Pancreas (tissue), 10 donors: ENCODE measurements around the gene CTCF. TPM values are rescaled to one million over a fixed set of nuclear protein-coding genes. Genes with fewer than 3 reads are reported as not detected.

ENCODE experiments used
- ATAC-seq, 4 donors: fragments of 200-7000 bp; cut with Tn5 transposase; one replicate each; pipeline versions ENCODE4 v1.8.0 to v1.9.1; 2020; ENCODE audit warnings: mild to moderate bottlenecking in 4 of 4, moderate library complexity in 4 of 4
- DNase-seq, 6 donors: peaks; one replicate each; pipeline ENCODE4 v3.0.0-alpha.2; 2020
- FAIRE-seq: peaks from 2 replicates; lab custom pipeline; 2012; peaks lifted over from hg19 to GRCh38; lab: Jason Lieb, UNC
- H3K27ac ChIP-seq, 4 donors: fragments of 200-600 bp; sonication (generic); 1 replicate in 3 of 4; 2 replicates in 1 of 4; pipeline versions ENCODE4 v1.5.0 to v1.8.0; 2020
- H3K27me3 ChIP-seq, 4 donors: fragments of 200-600 bp; one replicate each; pipeline ENCODE4 v1.8.0; 2021
- H3K36me3 ChIP-seq, 3 donors: fragments of 200-600 bp; sonication (generic) in 1 of 3; one replicate each; pipeline versions ENCODE4 v1.5.0 to v1.8.0; 2020 to 2021
- H3K4me1 ChIP-seq, 3 donors: fragments of 200-600 bp; one replicate each; pipeline ENCODE4 v1.8.0; 2021
- H3K4me3 ChIP-seq, 4 donors: fragments of 200-600 bp; sonication (generic) in 2 of 4; one replicate each; pipeline versions ENCODE4 v1.5.0 to v1.8.0; 2020 to 2021
- H3K9me3 ChIP-seq, 4 donors: fragments of 200-600 bp; one replicate each; pipeline ENCODE4 v1.8.0; 2021
- WGBS, 2 donors: extraction: QIAGEN DNeasy Blood & Tissue Kit; methylation state at CpG; one replicate each; pipeline ENCODE4 v1.1.7; 2013; 5-methylcytosine and 5-hydroxymethylcytosine counted together
- intact Hi-C, 3 donors: fragments of 100-400 bp; cut with DNase I; formaldehyde crosslinking; loops; one replicate each; pipeline versions ENCODE4 v1.11.1 to v1.14.2; 2022
- polyA plus RNA-seq, 2 donors: library from polyadenylated mRNA; stranded (reverse); fragments of 200-250 nt; gene quantifications; one replicate each; pipeline ENCODE4 v1.2.3, GENCODE V29; 2013
- total RNA-seq, 6 donors: library from RNA; stranded (reverse); fragmentation: NEBNext Ultra II Directional in 4 of 6; extraction: Animal tissue kit (Norgen Biotek cat#: 25700) in 4 of 6; gene quantifications; one replicate each; pipeline versions ENCODE4 v1.2.1 to v1.2.4, GENCODE V29; 2021 to 2023
- TF ChIP-seq, protein P1 (sequence below), 4 donors: fragments of 200-600 bp; sonication (generic) in 3 of 4; IDR thresholded peaks; one replicate each; pipeline versions ENCODE4 v1.5.0 to v1.8.0; 2021; ENCODE audit warnings: antibody characterized with exemption in 4 of 4
- donor health status: healthy with polysubstance abuse.
- donor health status: DM: no; HTN: no; CAD: no; lungs with moderate emphysema.
- donor health status: DM: no; HTN: no; CAD: no.
- donor health status: control.
- donor health status: control.
- donor health status: Bipolar disorder and iron deficiency.
- donor health status: DM: yes; HTN: yes; CAD: no.
- donor health status: DM: no; HTN: no; CAD: no.
- donor health status: DM: no; HTN: no; CAD: no.
- donor health status: DM: yes; HTN: yes; CAD: no.

Gene CTCF
- total and polyA plus RNA-seq, 8 donors = 13.3 to 25.2 (median 17.0) TPM

DNA sequence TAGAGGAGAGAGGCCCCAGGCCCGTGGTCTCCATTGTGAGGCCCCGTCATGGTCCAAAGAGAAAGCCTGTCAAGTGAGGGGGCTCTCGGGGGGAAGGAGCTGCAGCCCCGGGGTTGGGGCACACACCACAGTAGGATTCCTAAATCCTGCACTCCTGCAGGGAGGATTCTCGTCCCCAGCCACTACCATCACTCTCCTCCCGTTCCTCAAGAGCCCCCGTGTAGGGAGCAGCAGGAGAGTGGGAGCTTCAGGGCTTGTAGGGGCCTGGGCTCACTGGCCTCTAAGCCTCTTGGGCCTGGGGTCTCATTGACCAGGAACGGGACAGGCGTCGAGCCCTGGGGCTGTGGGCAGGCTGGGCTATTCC is 105.1 kb downstream of the CTCF start:
- DNase-seq (no peak), ATAC-seq (no peak), FAIRE-seq (no peak)
- Histone ChIP-seq H3K27ac (peak overlapping the region; percentile 71 to 93 (median 83)), H3K4me1 (peaks cover 20 to 33% (median 27%) of the 10 kb centered on the region in 3 donors), H3K36me3 (no peaks in the 10 kb centered on the region), H3K9me3 (no peaks in the 10 kb centered on the region), H3K27me3 (no peaks in the 10 kb centered on the region), H3K4me3 (peak overlapping the region; percentile 83 to 94 (median 87))
- TF ChIP-seq, protein P1, sequence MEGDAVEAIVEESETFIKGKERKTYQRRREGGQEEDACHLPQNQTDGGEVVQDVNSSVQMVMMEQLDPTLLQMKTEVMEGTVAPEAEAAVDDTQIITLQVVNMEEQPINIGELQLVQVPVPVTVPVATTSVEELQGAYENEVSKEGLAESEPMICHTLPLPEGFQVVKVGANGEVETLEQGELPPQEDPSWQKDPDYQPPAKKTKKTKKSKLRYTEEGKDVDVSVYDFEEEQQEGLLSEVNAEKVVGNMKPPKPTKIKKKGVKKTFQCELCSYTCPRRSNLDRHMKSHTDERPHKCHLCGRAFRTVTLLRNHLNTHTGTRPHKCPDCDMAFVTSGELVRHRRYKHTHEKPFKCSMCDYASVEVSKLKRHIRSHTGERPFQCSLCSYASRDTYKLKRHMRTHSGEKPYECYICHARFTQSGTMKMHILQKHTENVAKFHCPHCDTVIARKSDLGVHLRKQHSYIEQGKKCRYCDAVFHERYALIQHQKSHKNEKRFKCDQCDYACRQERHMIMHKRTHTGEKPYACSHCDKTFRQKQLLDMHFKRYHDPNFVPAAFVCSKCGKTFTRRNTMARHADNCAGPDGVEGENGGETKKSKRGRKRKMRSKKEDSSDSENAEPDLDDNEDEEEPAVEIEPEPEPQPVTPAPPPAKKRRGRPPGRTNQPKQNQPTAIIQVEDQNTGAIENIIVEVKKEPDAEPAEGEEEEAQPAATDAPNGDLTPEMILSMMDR (IDR thresholded peaks at IDR 0.05) = no peak
- WGBS, 2 donors = 41 to 55% methylated on average over 10 of the region's 10 CpGs
- intact Hi-C loops = loop anchor here in 1 of 3 donors (10.0 kb wide), 1 partner anchor 143 kb away; the partner anchor contains the start of gene RIPOR1

DNA sequence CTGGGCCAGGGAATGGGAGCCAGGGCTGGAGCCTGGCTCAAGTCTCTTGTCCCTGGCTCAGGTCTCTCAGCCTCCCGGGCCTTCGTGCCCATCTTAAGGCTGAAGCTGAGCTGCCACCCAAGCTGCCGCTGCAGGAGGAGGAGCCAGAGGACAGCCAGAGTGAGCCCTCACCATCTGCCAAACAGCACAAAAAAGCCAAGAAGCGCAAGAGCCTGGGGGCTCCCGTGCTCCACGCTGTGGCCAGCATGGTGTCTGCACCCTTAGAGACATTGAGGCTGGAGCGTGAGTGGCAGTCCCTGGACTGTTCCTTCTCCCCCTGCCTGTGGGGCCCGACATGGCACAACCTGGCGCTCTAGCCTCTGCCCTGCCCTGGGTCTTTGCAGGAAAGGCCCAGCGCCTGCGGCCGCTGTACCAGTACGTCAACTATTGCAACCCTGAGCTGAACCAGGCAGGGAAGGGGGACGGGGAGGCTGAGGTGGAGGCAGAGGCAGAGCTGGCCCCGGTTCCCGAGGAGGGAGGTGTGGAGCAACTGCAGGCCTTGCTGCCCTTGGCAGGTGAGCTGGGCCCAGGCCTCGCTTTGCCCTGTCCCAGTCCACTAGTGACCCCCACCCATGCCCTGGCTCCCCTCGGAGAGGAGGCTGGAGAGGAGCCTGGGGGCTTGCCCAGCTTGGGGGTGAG is 105.6 kb downstream of the CTCF start:
- Histone ChIP-seq H3K9me3 (no peaks in the 10 kb centered on the region), H3K4me1 (peaks cover 15 to 30% (median 23%) of the 10 kb centered on the region in 3 donors), H3K27me3 (no peaks in the 10 kb centered on the region), H3K36me3 (no peaks in the 10 kb centered on the region), H3K4me3 (peak overlapping the region in 2 of 4 donors; percentile 83 to 86), H3K27ac (peak overlapping the region; percentile 71 to 93 (median 83))
- WGBS, 2 donors = 14 to 18% methylated on average over 18 of the region's 18 CpGs
- intact Hi-C loops = loop anchor here in 1 of 3 donors (10.0 kb wide), 1 partner anchor 143 kb away; the partner anchor contains the start of gene RIPOR1
- ATAC-seq (peak; percentile 60 to 81 (median 70)), FAIRE-seq (no peak), DNase-seq (peak; percentile 84 to 95 (median 90))
- TF ChIP-seq, protein P1 (IDR thresholded peaks at IDR 0.05) = peak; percentile 72 to 90 (median 78)

DNA sequence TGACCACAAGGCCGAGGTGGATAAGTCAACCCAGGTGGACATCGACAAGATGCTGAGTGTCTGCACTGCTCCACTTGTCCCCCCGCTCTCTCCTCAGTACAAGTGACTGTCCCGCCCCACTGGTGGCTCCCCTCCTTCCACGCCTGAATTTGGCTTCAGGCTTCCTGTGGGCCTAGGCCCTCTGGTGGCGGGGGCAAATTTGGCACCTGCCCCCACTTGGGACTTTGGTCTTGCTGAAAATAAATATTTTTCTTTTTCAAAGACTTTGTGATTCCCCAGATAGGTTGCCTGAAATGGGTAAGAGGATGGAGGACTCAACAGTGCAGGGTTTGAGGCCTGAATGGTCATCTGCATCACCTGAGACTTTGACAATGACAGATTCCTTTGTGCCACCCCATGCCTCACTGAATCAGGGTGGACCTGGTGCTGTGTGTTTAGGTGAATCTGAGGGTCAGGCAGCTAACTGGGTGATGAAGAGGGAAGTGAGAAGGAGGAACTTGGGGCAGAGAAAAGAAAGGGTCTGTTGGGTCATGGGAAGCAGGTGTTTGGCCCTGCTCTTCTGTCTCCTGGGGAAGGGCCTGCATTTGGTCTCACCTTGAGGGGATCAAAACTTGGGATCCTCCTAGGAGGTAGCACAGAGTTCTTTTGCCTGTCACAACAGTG is 106.3 kb downstream of the CTCF start:
- Histone ChIP-seq H3K27me3 (no peaks in the 10 kb centered on the region), H3K4me3 (no peak overlapping the region), H3K9me3 (no peaks in the 10 kb centered on the region), H3K36me3 (no peaks in the 10 kb centered on the region), H3K4me1 (peaks cover 11 to 30% (median 23%) of the 10 kb centered on the region in 3 donors), H3K27ac (peak overlapping the region in 2 of 4 donors; percentile 82 to 93)
- whole genome bisulfite sequencing, 2 donors = 87 to 90% methylated on average over 6 of the region's 6 CpGs
- intact Hi-C loops = loop anchor here in 1 of 3 donors (10.0 kb wide), 1 partner anchor 144 kb away; the partner anchor contains the start of gene RIPOR1
- no peak for ATAC-seq
- TF ChIP-seq, protein P1 (IDR thresholded peaks at IDR 0.05) = no peak
- FAIRE-seq = no peak
- DNase-seq = no peak

DNA sequence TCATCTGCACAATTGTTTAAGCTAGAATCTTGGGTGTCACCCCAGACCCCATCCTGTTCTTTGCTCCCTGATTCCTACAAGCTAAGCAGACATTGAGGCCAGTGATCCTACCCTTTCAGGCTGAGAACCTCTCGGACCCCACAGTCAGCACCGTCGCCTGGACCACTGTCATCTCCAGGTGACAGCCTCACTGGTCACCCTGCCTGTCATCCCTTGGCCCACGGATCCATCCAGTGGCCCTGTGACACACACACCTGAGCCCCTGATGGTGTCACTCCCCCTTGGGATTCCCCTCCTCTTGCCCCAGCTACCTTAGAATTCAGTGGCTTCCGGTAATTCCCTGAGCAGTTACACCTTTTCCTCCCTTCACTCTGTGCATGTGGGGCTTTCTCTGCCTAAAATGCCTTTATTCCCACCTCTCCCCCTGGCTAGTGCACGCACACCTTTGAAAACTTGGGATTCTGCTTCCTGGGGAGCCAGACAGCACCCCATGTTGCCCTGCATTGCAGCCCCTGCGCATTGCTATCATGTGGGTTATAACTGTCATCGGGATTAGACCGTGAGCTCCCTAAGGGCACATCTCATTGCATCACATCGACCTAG is 107.3 kb downstream of the CTCF start:
- no peak for ATAC-seq
- Histone ChIP-seq H3K9me3 (no peaks in the 10 kb centered on the region), H3K4me3 (no peak overlapping the region), H3K4me1 (peaks cover 13 to 26% (median 20%) of the 10 kb centered on the region in 3 donors), H3K36me3 (no peaks in the 10 kb centered on the region), H3K27ac (no peak overlapping the region), H3K27me3 (no peaks in the 10 kb centered on the region)
- no peak for FAIRE-seq
- 87 to 89% methylated on average over 10 of the region's 10 CpGs for WGBS, 2 donors
- peak in 1 of 6 donors; percentile 4 for DNase-seq
- TF ChIP-seq, protein P1 (IDR thresholded peaks at IDR 0.05) = no peak
- intact Hi-C loops = loop anchor here in 2 of 3 donors (10.0 kb wide), 2 partner anchors 145 to 255 kb away; partner anchors contain the start of gene RIPOR1 (in 1 of the 2)
